Mucosa of descending colon (tissue), 3 donors: ENCODE data around the gene RPRD2. TPM values are rescaled to one million over a fixed set of nuclear protein-coding genes. Genes with fewer than 3 reads are reported as not detected.
A peak's percentile ranks its signal among the peaks of the same experiment; 100 is the strongest.
"Not testable (repeated sequence)": the region's sequence is repeated elsewhere in the genome, so short reads cannot be mapped to it uniquely, and the experiment has no call there.

Experiments used
- ATAC-seq: fragments of 200-7000 bp; cut with Tn5 transposase; one replicate; pipeline ENCODE4 v1.9.1; 2020; ENCODE audit warnings: mild to moderate bottlenecking, moderate library complexity
- DNase-seq, 3 donors: peaks; one replicate each; pipeline ENCODE4 v3.0.0-alpha.2; 2020
- H3K36me3 ChIP-seq: fragments of 200-600 bp; one replicate; pipeline ENCODE4 v1.8.0; 2021; ENCODE audit warnings: low read depth, mild to moderate bottlenecking
- H3K4me1 ChIP-seq: fragments of 200-600 bp; one replicate; pipeline ENCODE4 v1.8.0; 2021; ENCODE audit warnings: low read depth, mild to moderate bottlenecking
- H3K4me3 ChIP-seq: fragments of 200-600 bp; one replicate; pipeline ENCODE4 v1.8.0; 2021; ENCODE audit warnings: mild to moderate bottlenecking
- H3K9me3 ChIP-seq: fragments of 200-600 bp; one replicate; pipeline ENCODE4 v1.8.0; 2021; ENCODE audit warnings: mild to moderate bottlenecking
- CTCF ChIP-seq: fragments of 200-600 bp; IDR thresholded peaks from one replicate; pipeline ENCODE4 v1.8.0; 2022; ENCODE audit warnings: antibody characterized with exemption, mild to moderate bottlenecking
- intact Hi-C, 2 donors: fragments of 100-400 bp; cut with DNase I in 1 of 2; cut with micrococcal nuclease in 1 of 2; formaldehyde crosslinking; loops; one replicate each; pipeline versions ENCODE4 v1.11.0 to v1.11.1; 2022; cut with DNase I, micrococcal nuclease
- long read RNA-seq, 2 donors: library from polyadenylated mRNA; unstranded; transcript quantifications; one replicate each; pipeline ENCODE4 v2.0.0, GENCODE V29; 2019 to 2021
- total RNA-seq, 3 donors: library from RNA; stranded (reverse); fragmentation: NEBNext Ultra II Directional in 2 of 3; extraction: Animal tissue kit (Norgen Biotek cat#: 25700) in 2 of 3; gene quantifications; one replicate each; pipeline versions ENCODE4 v1.2.1 to v1.2.4, GENCODE V29; 2021 to 2023
- donor health status: DM: no; HTN: no; CAD: no; lungs with moderate emphysema.
- donor health status: DM: no; HTN: no; CAD: no.
- donor health status: DM: no; HTN: yes; CAD: no.

RPRD2 gene
- total RNA-seq = 10 to 100 TPM; 28.3 to 43.1 (median 32.4) TPM
- long read RNA-seq, donor 1, full-length matches to known transcripts = 3 of 16 reads
- long read RNA-seq, donor 1, partial matches to known transcripts = 1 of 16 reads
- long read RNA-seq, donor 1, other reads (novel, unspliced or antisense) = 12 of 16 reads
- long read RNA-seq, donor 2, partial matches to known transcripts = 3 of 5 reads
- long read RNA-seq, donor 2, other reads (novel, unspliced or antisense) = 2 of 5 reads

- intact Hi-C loops = no loop called here
- no peak for TF ChIP-seq CTCF
- Histone ChIP-seq H3K4me1 (peaks cover 15% of the 10 kb centered on the region), H3K9me3 (no peaks in the 10 kb centered on the region), H3K4me3 (peak within 1 kb of the TSS; percentile 45), H3K36me3 (no peaks in the 10 kb centered on the region)
- peak; percentile 97 to 100 (median 98) for DNase-seq
- peak; percentile 95 for ATAC-seq
Observed at GRCh38 chr1:150363426-150364230, at the start of gene RPRD2. RPRD2 (plus strand) TSS chr1:150364147; CDS start chr1:150364715, 568 bp downstream.

- H3K4me1 ChIP-seq, H3K36me3 ChIP-seq, ATAC-seq, intact Hi-C loops, H3K4me3 ChIP-seq, DNase-seq, H3K9me3 ChIP-seq: not testable (repeated sequence)
Observed at GRCh38 chr1:150314691-150315090, 49.3 kb upstream of the RPRD2 start.

GRCh38 chr1:150320667-150320978 is 43.3 kb upstream of the RPRD2 start:
- no peak overlapping the region for H3K4me3 ChIP-seq
- peak in 1 of 3 donors; percentile 42 for DNase-seq
- TF ChIP-seq CTCF = no peak

GRCh38 chr1:150321826-150322166 is 42.2 kb upstream of the RPRD2 start:
- intact Hi-C loops = no loop called here
- Histone ChIP-seq H3K4me3 (peak overlapping the region; percentile 83), H3K9me3 (no peaks in the 10 kb centered on the region), H3K4me1 (peaks cover 11% of the 10 kb centered on the region), H3K36me3 (peaks cover 8% of the 10 kb centered on the region)
- TF ChIP-seq CTCF = no peak
- ATAC-seq (no peak), DNase-seq (peak in 1 of 3 donors; percentile 5)

More at GRCh38 chr1:150320667-150320978, 43.3 kb upstream of the RPRD2 start:
- Histone ChIP-seq H3K9me3 (no peaks in the 10 kb centered on the region), H3K4me1 (peaks cover 11% of the 10 kb centered on the region), H3K36me3 (peaks cover 5% of the 10 kb centered on the region)
- ATAC-seq = no peak
- intact Hi-C loops = no loop called here

GRCh38 chr1:150322310-150322709 is 41.6 kb upstream of the RPRD2 start:
- Histone ChIP-seq H3K4me1 (peaks cover 11% of the 10 kb centered on the region), H3K9me3 (no peaks in the 10 kb centered on the region), H3K36me3 (peaks cover 8% of the 10 kb centered on the region), H3K4me3 (no peak overlapping the region)
- intact Hi-C loops = no loop called here
- TF ChIP-seq CTCF = no peak
- ATAC-seq (no peak), DNase-seq (no peak)

GRCh38 chr1:150332651-150333290 is 31.2 kb upstream of the RPRD2 start:
- H3K4me1 ChIP-seq = no peaks in the 10 kb centered on the region
- no peak overlapping the region for H3K4me3 ChIP-seq
- intact Hi-C loops = no loop called here
- DNase-seq = no peak
- TF ChIP-seq CTCF = no peak
- peaks cover 18% of the 10 kb centered on the region for H3K36me3 ChIP-seq
- H3K9me3 ChIP-seq = no peaks in the 10 kb centered on the region
- no peak for ATAC-seq
